ENCODE results near the gene CLCN7. TPM values are rescaled to one million over a fixed set of nuclear protein-coding genes. Genes with fewer than 3 reads are reported as not detected.

Gene CLCN7
- total and polyA plus RNA-seq, 2 donors (not counting 3 experiments of a cell fraction or from before 2014, with no cell fraction given), result 59.8 to 94.9 TPM

DNA sequence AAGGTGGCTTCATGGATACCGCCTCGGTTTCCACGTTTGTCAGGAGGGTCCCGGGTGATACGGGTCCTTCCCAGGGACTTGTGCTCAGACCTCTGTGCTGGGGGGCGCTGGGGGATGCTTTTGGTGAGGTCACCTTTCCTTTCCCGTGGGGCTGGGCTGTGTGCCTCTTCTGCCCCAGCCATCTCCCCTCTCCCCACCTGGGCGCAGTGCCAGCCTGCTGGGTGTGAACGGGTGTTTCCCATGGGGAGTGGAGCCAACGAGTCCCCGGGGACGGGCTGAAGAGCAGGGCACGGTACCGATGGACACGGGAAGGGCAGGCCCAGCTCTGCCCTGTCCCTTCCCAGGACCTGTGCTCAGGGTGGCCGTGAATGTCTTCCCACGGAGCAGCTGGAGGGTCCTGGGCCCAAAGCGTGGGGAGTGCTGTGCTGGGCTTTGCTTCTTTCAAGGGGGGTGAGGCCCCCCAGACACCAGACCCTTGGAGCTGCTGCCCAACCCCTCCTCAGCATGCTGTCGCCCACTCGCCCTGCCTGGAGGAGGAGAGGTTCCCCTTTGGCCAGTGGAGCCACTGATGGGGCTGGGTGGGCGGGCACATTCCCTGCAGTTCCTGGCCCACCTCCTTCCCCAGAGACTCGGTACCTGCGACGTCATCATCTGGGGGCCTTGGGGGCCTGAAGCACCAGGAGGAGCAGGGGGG lies 33.8 kb upstream of the CLCN7 start:
- dilution Hi-C loops (cut with MboI; ENCODE audit: extremely low pct_ligation_motif_present, low sequenced_read_pairs) (no loop called here), intact Hi-C loops (cut with micrococcal nuclease) (no loop called here)
- Histone ChIP-seq H3K4me1 (ENCODE audit: control insufficient read depth, extremely low read depth, insufficient read depth, low read length) (peaks cover 12% of the 10 kb centered on the region), H3K27ac (ENCODE audit: insufficient read depth, low read depth, low read length) (no peak overlapping the region), H3K27me3 (ENCODE audit: control insufficient read depth in 2 of 2, insufficient read depth in 2 of 2, low read length in 2 of 2) (no peaks in the 10 kb centered on the region), H3K4me2 (ENCODE audit: insufficient read depth, low read length) (no peak overlapping the region), H2AFZ (ENCODE audit: low read depth, low read length) (no peak overlapping the region), H4K20me1 (replicated peaks; ENCODE audit: control insufficient read depth, extremely low read depth, insufficient read depth, low read length) (no peaks in the 10 kb centered on the region), H3K79me2 (ENCODE audit: control insufficient read depth, insufficient read depth, low read length) (no peaks in the 10 kb centered on the region), H3K4me3 (replicated peaks in 1 of 3; ENCODE audit: insufficient read depth in 1 of 3, low read depth in 1 of 3, low read length in 3 of 3) (no peak overlapping the region), H3K36me3 (ENCODE audit: control insufficient read depth in 2 of 2, extremely low read depth in 1 of 2, insufficient read depth in 2 of 2, low read length in 2 of 2) (peaks cover 5 to 13% of the 10 kb centered on the region in 2 experiments), H3K9me1 (replicated peaks; ENCODE audit: control insufficient read depth, extremely low read depth, insufficient read depth, low read length) (no peaks in the 10 kb centered on the region), H3K9me3 (replicated peaks; ENCODE audit: control insufficient read depth, insufficient read depth, low read length) (no peaks in the 10 kb centered on the region), H3K9ac (replicated peaks; ENCODE audit: extremely low read depth, insufficient read depth, low read length) (no peak overlapping the region)
- FAIRE-seq, result no peak
- TF ChIP-seq CTCF (IDR thresholded peaks at IDR 0.05; ENCODE audit: extremely low read depth in 1 of 2, insufficient read depth in 1 of 2, low read depth in 1 of 2, low read length in 2 of 2) (no peak), FOS (IDR thresholded peaks at IDR 0.05; ENCODE audit: borderline replicate concordance, insufficient read depth, low read length) (no peak), JUN (IDR thresholded peaks at IDR 0.05; ENCODE audit: borderline replicate concordance, insufficient read depth, insufficient read length, low read depth) (no peak), GATA2 (IDR thresholded peaks at IDR 0.05; ENCODE audit: insufficient read depth, insufficient read length, low read depth, low read length) (no peak), POLR2A (IDR thresholded peaks at IDR 0.05; ENCODE audit: low read depth, low read length) (no peak), POLR2AphosphoS5 (IDR thresholded peaks at IDR 0.05; ENCODE audit: insufficient read depth, low read depth, low read length) (no peak), EZH2 (IDR thresholded peaks at IDR 0.05; ENCODE audit: borderline replicate concordance, low read depth, low read length, severe bottlenecking) (no peak), MYC (IDR thresholded peaks at IDR 0.05; ENCODE audit: low read depth, low read length) (no peak)
- TF ChIP-seq, protein P1, sequence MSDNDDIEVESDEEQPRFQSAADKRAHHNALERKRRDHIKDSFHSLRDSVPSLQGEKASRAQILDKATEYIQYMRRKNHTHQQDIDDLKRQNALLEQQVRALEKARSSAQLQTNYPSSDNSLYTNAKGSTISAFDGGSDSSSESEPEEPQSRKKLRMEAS (IDR thresholded peaks at IDR 0.05; ENCODE audit: insufficient read depth, insufficient read length), result no peak
- POLR2A ChIA-PET, result no interaction called here
- DNase-seq (ENCODE audit: low read depth, low spot score), result no peak
- CTCF ChIA-PET, result interaction anchor here (0.6 to 0.9 kb wide), 2 partner anchors 14 to 35 kb away, joined by 3 to 5 read pairs; no protein-coding TSS in a partner anchor
- BruUV-seq (replicated peaks), result no TSS peak
